ENCODE results near the gene TNFAIP3. TPM values are rescaled to one million over a fixed set of nuclear protein-coding genes. Genes with fewer than 3 reads are reported as not detected.

TNFAIP3 gene
- total and polyA plus RNA-seq, 2 of the 8 experiments (the other 6 are each of a cell fraction or from before 2014, with no cell fraction given): 1.6 to 2.0 TPM

- Histone ChIP-seq H3K9ac (replicated peaks in 1 of 4; ENCODE audit: extremely low read depth in 1 of 4, low read depth in 3 of 4, low read length in 3 of 4) (no peak overlapping the region), H2AK5ac (ENCODE audit: low read depth, low read length) (no peak overlapping the region), H3K23ac (ENCODE audit: insufficient read length) (no peak overlapping the region), H3K18ac (ENCODE audit: extremely low read depth, low read length) (no peak overlapping the region), H2BK15ac (ENCODE audit: low read length) (no peak overlapping the region), H2BK5ac (ENCODE audit: low read depth, low read length) (no peak overlapping the region), H4K8ac (ENCODE audit: extremely low read depth, insufficient read depth, low read length) (peak overlapping the region; percentile 14; the same call in 1 of the 2 replicates), H3K4me1 (replicated peaks in 1 of 4; ENCODE audit: control insufficient read depth in 3 of 4, insufficient read depth in 4 of 4, low read length in 3 of 4) (no peaks in the 10 kb centered on the region), H4K20me1 (replicated peaks in 1 of 2; ENCODE audit: control insufficient read depth in 1 of 2, insufficient read depth in 2 of 2, low read length in 2 of 2) (no peaks in the 10 kb centered on the region), H2BK12ac (ENCODE audit: low read depth, low read length) (no peak overlapping the region), H3K23me2 (ENCODE audit: low read depth, low read length) (no peaks in the 10 kb centered on the region), H3K36me3 (ENCODE audit: control insufficient read depth in 2 of 4, insufficient read depth in 4 of 4, low read length in 3 of 4) (no peaks in the 10 kb centered on the region), H3K9me3 (ENCODE audit: insufficient read depth in 2 of 2, low read depth in 1 of 2, low read length in 1 of 2) (no peaks in the 10 kb centered on the region), H3K4me2 (ENCODE audit: insufficient read depth in 1 of 2, low read depth in 2 of 2, low read length in 2 of 2) (no peak overlapping the region), H3K79me1 (ENCODE audit: low read depth, low read length) (no peaks in the 10 kb centered on the region), H2BK20ac (ENCODE audit: low read length) (no peak overlapping the region), H3K27ac (ENCODE audit: low read depth, low read length) (no peak overlapping the region), H3K4ac (replicated peaks; ENCODE audit: insufficient read length, low read depth, low read length) (no peak overlapping the region), H3K4me3 (ENCODE audit: extremely low read depth in 1 of 4, insufficient read depth in 2 of 4, low read depth in 3 of 4, low read length in 4 of 4) (no peak overlapping the region), H3K14ac (ENCODE audit: insufficient read length) (no peak overlapping the region), H4K91ac (replicated peaks; ENCODE audit: insufficient read length, low read length) (no peak overlapping the region), H2BK120ac (replicated peaks; ENCODE audit: low read depth, low read length) (no peak overlapping the region), H2AFZ (ENCODE audit: low read length) (no peak overlapping the region), H3K27me3 (replicated peaks in 1 of 4; ENCODE audit: control insufficient read depth in 3 of 4, extremely low read depth in 1 of 4, insufficient read depth in 3 of 4, low read length in 3 of 4) (no peaks in the 10 kb centered on the region), H3K79me2 (ENCODE audit: control insufficient read depth in 1 of 2, insufficient read depth in 2 of 2, low read length in 2 of 2) (no peaks in the 10 kb centered on the region), H3K56ac (replicated peaks; ENCODE audit: insufficient read length, low read depth, low read length) (no peak overlapping the region), H4K5ac (ENCODE audit: insufficient read length, low read depth, low read length) (no peak overlapping the region)
- WGBS, 2 experiments (ENCODE audit: extremely low coverage in 1 of 2, insufficient coverage in 1 of 2, insufficient read length in 1 of 2, insufficient replicate concordance in 2 of 2, low coverage in 1 of 2, low lambda C conversion rate in 2 of 2, missing lambda C conversion rate in 1 of 2): 82% methylated on average over 4 of the region's 4 CpGs; no CpG with 5 or more reads in 1 of the 2 experiments
- FAIRE-seq: no peak
- POLR2A ChIA-PET (ENCODE audit: partially characterized antibody): no interaction called here
- CTCF ChIA-PET (ENCODE audit: partially characterized antibody): interaction anchor here (0.5 to 1.1 kb wide), 2 partner anchors 15 to 107 kb away, joined by 4 read pairs; no protein-coding TSS in a partner anchor
- no peak for DNase-seq (ENCODE audit: low read depth in 1 of 2, low spot score in 2 of 2)
- TF ChIP-seq GABPA (IDR thresholded peaks at IDR 0.05; ENCODE audit: borderline replicate concordance, insufficient read depth, low read length) (no peak), EZH2 (IDR thresholded peaks at IDR 0.05; ENCODE audit: low read depth, low read length, severe bottlenecking) (no peak), CBX5 (IDR thresholded peaks at IDR 0.05; ENCODE audit: low read depth, low read length) (no peak), CREB1 (IDR thresholded peaks at IDR 0.05) (no peak), CBX8 (IDR thresholded peaks at IDR 0.05; ENCODE audit: borderline replicate concordance, low read depth, low read length) (no peak), SIX5 (IDR thresholded peaks at IDR 0.05; ENCODE audit: low read depth, low read length) (no peak), CEBPB (IDR thresholded peaks at IDR 0.05; ENCODE audit: low read depth, low read length) (no peak), ATF2 (IDR thresholded peaks at IDR 0.05; ENCODE audit: low read length) (no peak), POLR2A (IDR thresholded peaks at IDR 0.05; ENCODE audit: control extremely low read depth in 1 of 2, low read depth in 2 of 2, low read length in 2 of 2) (no peak)
These were observed 16.1 kb upstream of the TNFAIP3 start for GRCh38 chr6:137850816-137851602.
